K562 (cell line): ENCODE data around the gene IPO7. TPM values are rescaled to one million over a fixed set of nuclear protein-coding genes. Genes with fewer than 3 reads are reported as not detected.

Experiments
- CHD7 ChIP-seq: fragments of 200-600 bp; sonication (generic); IDR thresholded peaks from one replicate; pipeline ENCODE4 v1.6.1; 2012; ENCODE audit warnings: mild to moderate bottlenecking, low read depth, low read length, inconsistent platforms
- TFAP4 ChIP-seq: sonication (generic); formaldehyde crosslinking; IDR thresholded peaks from 2 replicates; pipeline ENCODE4 v1.8.0; 2022; ENCODE audit warnings: missing genetic modification reagents, mild to moderate bottlenecking, moderate library complexity, borderline replicate concordance
- polyA plus RNA-seq, 8 experiments: library from polyadenylated mRNA; depleted of rRNA in 4 of 8; stranded (reverse) in 5 of 8; unstranded in 3 of 8; fragments of >200 nt; fragmentation: Nextera tagmentation in 2 of 8; fragmentation: Illumina TruSeq in 1 of 8; extraction: Ambion mirVana in 2 of 8; extraction: Trizol in 1 of 8; gene quantifications; 2 replicates each; pipeline versions ENCODE4 v1.2.1 to v1.2.3, GENCODE V29; 2011 to 2014; ENCODE audit warnings: inconsistent platforms in 1 of 8, missing spikeins in 1 of 8
- total RNA-seq, 7 experiments: library from RNA; depleted of rRNA in 6 of 7; stranded (reverse); fragments of >200 nt in 6 of 7; fragmentation: Illumina TruSeq in 2 of 7; extraction: Trizol in 2 of 7; gene quantifications; 2 replicates each; pipeline versions ENCODE4 v1.2.1 to v1.2.3, GENCODE V29; 2011 to 2021; ENCODE audit warnings: low replicate concordance in 1 of 7

Gene IPO7
- total and polyA plus RNA-seq, 9 of the 15 experiments (the other 6 are each of a cell fraction or from before 2014, with no cell fraction given) = 23.6 to 138 (median 110) TPM

DNA sequence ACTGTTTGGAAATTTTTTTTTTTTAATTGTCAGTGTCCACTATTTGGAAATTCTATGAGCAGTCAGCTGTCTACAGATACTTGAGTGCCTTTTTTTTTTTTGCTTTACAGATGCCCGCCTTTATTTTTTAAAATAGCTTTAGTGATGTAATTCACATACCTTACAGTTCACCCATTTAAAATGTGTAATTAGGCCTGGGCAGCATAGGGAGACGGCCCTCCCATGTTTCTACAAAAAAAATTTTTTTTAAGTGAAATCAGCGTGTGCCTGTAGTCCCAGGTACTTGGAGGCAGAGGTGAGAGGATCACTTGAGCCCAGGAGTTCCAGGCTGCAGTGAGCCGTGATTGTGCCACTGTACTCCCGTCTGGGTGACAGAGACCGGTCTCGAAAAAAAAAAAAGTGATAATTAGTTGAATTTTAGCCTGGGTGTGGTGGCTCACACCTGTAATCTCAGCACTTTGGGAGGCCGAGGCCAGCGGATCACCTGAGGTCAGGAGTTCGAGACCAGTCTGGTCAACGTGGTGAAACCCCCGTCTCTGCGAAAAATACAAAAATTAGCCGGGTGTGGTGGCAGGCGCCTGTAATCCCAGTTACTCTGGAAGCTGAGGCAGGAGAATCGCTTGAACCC is 77.8 kb downstream of the IPO7 start (continued):
- TF ChIP-seq CHD7 = no peak
- TF ChIP-seq TFAP4 = no peak
